Ovary (tissue), 3 donors: ENCODE results near the gene ARMC12.

Experiments used
- POLR2A ChIP-seq: fragments of 450-650 bp; IDR thresholded peaks from one replicate; pipeline ENCODE4 v1.6.1; 2017; ENCODE audit warnings: antibody characterized with exemption, mild to moderate bottlenecking, moderate library complexity
- TF ChIP-seq, protein P1 (sequence below), 3 donors: fragments of 450-650 bp in 2 of 3; fragments of 200-600 bp in 1 of 3; IDR thresholded peaks; one replicate each; pipeline versions ENCODE4 v1.5.1 to v1.8.0; 2016 to 2022; ENCODE audit warnings: antibody characterized with exemption in 3 of 3, mild to moderate bottlenecking in 1 of 3
- donor health status: DM: no; HTN: no; CAD: no.

DNA sequence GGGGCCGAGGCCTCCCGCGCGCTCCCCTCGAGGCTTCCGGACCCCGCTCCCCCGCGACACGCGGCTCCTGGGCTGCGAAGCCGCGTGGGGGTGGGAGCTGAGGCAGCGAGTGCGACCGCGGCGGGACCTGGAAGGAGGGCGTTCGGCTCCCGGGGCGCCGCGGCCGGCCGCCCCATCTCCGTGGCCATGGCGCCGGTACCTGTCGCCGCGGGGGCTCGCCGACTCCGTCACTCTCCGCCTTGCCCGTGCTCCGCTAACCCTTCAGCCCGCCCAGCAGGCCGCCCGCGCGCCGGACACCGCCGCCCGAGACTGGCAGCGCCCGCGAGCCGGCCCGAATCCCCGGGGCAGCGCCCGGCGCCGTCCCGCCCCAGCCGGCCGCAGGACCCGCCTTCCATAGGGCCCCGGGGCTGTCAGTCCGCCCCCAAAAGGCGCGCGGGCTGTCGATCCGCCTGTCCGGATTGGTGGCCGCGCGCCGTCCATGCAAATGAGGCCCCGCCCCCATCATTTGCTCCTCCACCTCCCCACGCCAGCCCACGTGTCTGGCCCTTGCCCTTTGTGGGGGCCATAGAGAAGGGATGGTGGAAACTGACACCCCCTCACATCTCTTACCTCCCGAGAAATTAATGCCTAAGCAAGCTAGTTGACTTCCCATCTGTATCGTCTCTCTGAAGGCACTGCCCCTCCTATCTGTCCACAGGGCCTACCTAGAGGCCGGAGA lies 48.1 kb upstream of the ARMC12 start, which contains the start of gene FKBP5:
- TF ChIP-seq, protein P1, sequence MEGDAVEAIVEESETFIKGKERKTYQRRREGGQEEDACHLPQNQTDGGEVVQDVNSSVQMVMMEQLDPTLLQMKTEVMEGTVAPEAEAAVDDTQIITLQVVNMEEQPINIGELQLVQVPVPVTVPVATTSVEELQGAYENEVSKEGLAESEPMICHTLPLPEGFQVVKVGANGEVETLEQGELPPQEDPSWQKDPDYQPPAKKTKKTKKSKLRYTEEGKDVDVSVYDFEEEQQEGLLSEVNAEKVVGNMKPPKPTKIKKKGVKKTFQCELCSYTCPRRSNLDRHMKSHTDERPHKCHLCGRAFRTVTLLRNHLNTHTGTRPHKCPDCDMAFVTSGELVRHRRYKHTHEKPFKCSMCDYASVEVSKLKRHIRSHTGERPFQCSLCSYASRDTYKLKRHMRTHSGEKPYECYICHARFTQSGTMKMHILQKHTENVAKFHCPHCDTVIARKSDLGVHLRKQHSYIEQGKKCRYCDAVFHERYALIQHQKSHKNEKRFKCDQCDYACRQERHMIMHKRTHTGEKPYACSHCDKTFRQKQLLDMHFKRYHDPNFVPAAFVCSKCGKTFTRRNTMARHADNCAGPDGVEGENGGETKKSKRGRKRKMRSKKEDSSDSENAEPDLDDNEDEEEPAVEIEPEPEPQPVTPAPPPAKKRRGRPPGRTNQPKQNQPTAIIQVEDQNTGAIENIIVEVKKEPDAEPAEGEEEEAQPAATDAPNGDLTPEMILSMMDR (IDR thresholded peaks at IDR 0.05) = no peak
- TF ChIP-seq POLR2A = peak; percentile 90
